Neuron (in vitro differentiated cells): Measurements from ENCODE around the gene MIXL1.
"Not testable (repeated sequence)": the region's sequence is repeated elsewhere in the genome, so short reads cannot be mapped to it uniquely, and the experiment has no call there.

Experiments used
- H2AFZ ChIP-seq: one replicate; pipeline ENCODE4 v1.6.1; 2013; ENCODE audit warnings: low read depth, mild to moderate bottlenecking, inconsistent platforms, low read length, moderate library complexity
- H3K27me3 ChIP-seq: one replicate; pipeline ENCODE4 v1.6.1; 2013; ENCODE audit warnings: low read length; ENCODE audit not compliant: insufficient read depth
- H3K36me3 ChIP-seq: one replicate; pipeline ENCODE4 v1.6.1; 2013; ENCODE audit warnings: low read length; ENCODE audit not compliant: insufficient read depth
- H3K4me1 ChIP-seq: one replicate; pipeline ENCODE4 v1.6.1; 2013; ENCODE audit warnings: low read length; ENCODE audit not compliant: insufficient read depth
- H3K4me3 ChIP-seq: 2 replicates; pipeline ENCODE4 v1.5.1; 2013; ENCODE audit warnings: mild to moderate bottlenecking, low read length, moderate library complexity
- H3K9me3 ChIP-seq: one replicate; pipeline ENCODE4 v1.6.1; 2013; ENCODE audit warnings: low read length

Gene MIXL1

GRCh38 chr1:226223157-226223785 lies at the start of gene MIXL1:
Gene MIXL1 (plus strand): TSS chr1:226223664. CDS start chr1:226223682, 18 bp downstream.
- no peaks in the 10 kb centered on the region for H3K9me3 ChIP-seq
- no peaks in the 10 kb centered on the region for H3K36me3 ChIP-seq
- H3K27me3 ChIP-seq, result peaks cover 31% of the 10 kb centered on the region
- peak within 1 kb of the TSS; percentile 50 for H3K4me3 ChIP-seq
- H3K4me1 ChIP-seq, result no peaks in the 10 kb centered on the region
- peak within 1 kb of the TSS; percentile 39 for H2AFZ ChIP-seq

DNA sequence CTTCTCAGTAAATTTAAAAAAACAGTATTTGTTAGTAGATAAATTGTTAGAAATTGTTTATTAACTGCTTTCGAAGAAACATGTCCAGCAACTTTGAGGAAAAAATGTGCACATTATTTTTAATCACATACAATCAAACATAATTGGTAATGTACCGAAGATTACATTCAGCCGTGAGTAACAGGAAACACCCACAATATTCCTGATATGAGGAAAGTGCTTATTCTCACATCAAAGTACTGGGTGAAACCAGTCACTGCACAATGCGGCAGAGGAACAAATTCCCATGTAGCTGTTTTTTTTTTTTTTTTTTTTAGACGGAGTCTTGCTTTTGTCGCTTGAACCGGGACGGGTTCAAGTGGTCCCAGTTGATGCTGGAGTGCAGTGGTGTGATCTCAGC lies 46.6 kb upstream of the MIXL1 start:
- H3K27me3 ChIP-seq, result no peaks in the 10 kb centered on the region
- H3K4me3 ChIP-seq, result no peak overlapping the region
- H3K4me1 ChIP-seq, result peaks cover 3% of the 10 kb centered on the region
- peaks cover 20% of the 10 kb centered on the region for H3K36me3 ChIP-seq
- no peaks in the 10 kb centered on the region for H3K9me3 ChIP-seq
- H2AFZ ChIP-seq, result no peak overlapping the region

DNA sequence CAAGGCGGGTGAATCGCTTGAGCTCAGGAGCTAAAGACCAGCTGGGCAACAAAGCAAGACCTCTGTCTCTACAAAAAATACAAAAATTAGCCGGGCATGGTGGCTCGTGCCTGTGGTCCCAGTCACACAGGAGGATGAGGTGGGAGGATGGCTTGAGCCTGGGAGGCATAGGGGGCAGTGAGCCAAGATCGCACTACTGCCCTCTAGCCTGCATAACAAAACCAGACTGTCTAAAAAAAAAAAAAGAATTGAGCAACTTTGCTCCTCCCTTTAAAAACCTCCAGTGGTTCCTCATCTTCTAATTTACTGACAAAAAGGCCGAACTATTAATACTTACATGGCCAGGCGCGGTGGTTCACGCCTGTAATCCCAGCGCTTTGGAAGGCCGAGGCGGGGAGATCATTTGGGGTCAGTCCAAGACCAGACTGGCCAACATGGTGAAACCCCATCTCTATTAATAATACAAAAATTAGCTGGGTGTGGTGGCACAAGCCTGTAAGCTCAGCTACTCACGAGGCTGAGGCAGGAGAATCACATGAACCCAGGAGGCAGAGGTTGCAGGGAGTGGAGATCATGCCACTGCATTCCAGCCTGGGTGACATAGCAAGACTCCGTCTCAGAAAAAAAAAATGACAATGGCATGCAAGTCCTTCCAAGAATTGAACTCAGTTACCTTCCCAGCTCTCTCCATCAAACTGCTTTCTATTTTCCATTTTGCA lies 41.3 kb upstream of the MIXL1 start:
- Histone ChIP-seq H2AFZ (no peak overlapping the region), H3K27me3 (no peaks in the 10 kb centered on the region), H3K4me3 (no peak overlapping the region), H3K4me1 (peaks cover 17% of the 10 kb centered on the region), H3K36me3 (peaks cover 28% of the 10 kb centered on the region), H3K9me3 (no peaks in the 10 kb centered on the region)

GRCh38 chr1:226185141-226186036 lies 38.1 kb upstream of the MIXL1 start:
- peak overlapping the region; percentile 96 for H2AFZ ChIP-seq
- H3K9me3 ChIP-seq, result no peaks in the 10 kb centered on the region
- peaks cover 24% of the 10 kb centered on the region for H3K36me3 ChIP-seq
- peak overlapping the region; percentile 85 for H3K4me3 ChIP-seq
- H3K4me1 ChIP-seq, result peaks cover 21% of the 10 kb centered on the region
- no peaks in the 10 kb centered on the region for H3K27me3 ChIP-seq

DNA sequence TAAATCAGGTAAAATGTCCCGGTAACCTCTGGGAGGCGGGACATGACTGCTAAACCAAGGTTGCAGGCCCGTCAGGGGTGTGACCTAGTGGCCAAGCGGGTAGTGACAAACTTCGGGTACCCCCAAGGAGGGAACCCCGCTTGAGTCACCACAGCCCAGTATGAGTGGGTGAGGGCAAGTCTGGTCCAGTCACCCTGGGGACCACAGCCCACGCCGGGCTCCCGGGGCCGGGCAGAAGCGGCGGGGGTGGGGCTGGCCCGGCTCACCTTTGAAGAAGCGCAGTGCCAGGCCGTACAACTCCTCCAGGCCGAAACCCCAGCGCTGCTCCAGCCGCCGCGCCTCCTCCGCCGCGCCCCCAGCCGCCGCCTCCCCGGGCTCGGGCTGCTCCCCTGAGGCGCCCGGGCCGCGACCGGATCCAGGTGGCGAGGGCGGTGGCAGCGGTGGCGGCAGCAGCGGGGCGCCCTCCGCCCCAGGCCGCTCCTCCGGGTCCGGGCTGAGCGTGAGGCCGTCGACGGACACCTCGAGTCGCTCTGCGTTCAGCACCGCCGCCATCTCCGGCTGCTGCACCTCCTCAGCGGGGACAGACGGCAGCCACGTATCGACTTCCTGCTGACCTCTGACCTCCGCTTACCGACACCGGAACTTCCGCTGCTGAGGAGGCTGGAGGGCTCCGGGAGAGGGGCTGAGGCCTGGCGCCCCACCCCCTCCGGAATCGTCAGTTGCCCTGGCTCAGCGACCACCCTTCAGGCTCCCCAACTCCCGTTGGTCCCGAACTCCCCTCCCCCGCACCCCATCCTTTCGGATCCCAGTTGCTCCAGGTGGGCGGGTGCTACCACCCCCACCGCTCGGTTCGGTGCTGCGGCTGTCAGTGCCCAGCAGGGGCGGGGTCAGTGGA lies 37.1 kb upstream of the MIXL1 start, which contains the start of gene ACBD3:
Gene ACBD3, minus strand, starts transcription at position 618 of the 895 bp plus-strand sequence. Its CDS starts 66 bp downstream, at position 552.
- H3K27me3 ChIP-seq, result no peaks in the 10 kb centered on the region
- H2AFZ ChIP-seq, result peak within 1 kb of the TSS; percentile 96
- H3K36me3 ChIP-seq, result peaks cover 18% of the 10 kb centered on the region
- peaks cover 21% of the 10 kb centered on the region for H3K4me1 ChIP-seq
- H3K9me3 ChIP-seq, result no peaks in the 10 kb centered on the region
- H3K4me3 ChIP-seq, result peak within 1 kb of the TSS; percentile 85

DNA sequence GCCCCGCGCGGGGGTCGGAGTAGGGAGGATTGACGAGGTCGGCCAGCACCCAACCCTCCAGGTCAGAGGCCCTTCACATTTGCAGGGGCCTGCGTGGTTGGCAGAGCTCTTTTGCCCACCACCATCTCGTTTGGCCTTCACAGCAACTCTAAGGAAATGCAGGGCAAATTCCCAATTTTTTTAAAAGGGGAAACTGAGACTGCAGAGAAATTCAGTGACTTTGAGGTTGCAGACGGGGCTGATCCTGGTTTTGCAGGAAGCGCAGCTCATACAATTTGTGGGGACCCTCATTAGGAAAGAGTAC lies 36.5 kb upstream of the MIXL1 start:
- peak overlapping the region; percentile 85 for H3K4me3 ChIP-seq
- H3K36me3 ChIP-seq, result peaks cover 13% of the 10 kb centered on the region
- peaks cover 21% of the 10 kb centered on the region for H3K4me1 ChIP-seq
- peak overlapping the region; percentile 96 for H2AFZ ChIP-seq
- no peaks in the 10 kb centered on the region for H3K9me3 ChIP-seq
- no peaks in the 10 kb centered on the region for H3K27me3 ChIP-seq

DNA sequence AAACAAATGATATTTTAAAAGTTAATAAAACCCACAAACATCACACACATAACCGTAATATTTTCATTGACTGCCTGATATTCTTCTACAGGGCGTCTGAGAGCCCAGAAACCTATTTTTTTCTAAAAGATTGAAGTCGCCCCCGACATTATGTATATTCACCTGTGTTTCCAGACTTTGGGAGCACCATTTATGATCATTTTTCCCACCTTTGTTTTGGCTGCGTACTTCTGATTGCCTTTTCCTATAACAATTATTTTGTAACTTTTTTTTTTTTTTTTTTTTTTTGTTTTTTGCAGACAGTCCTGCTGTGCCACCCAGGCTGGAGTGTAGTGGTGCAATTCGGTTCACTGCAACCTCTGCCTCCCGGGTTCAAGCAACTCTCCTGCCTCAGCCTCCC lies 36.1 kb upstream of the MIXL1 start:
- H2AFZ ChIP-seq, result peak overlapping the region; percentile 96
- peaks cover 21% of the 10 kb centered on the region for H3K4me1 ChIP-seq
- no peaks in the 10 kb centered on the region for H3K27me3 ChIP-seq
- H3K36me3 ChIP-seq, result peaks cover 11% of the 10 kb centered on the region
- H3K9me3 ChIP-seq, result no peaks in the 10 kb centered on the region
- peak overlapping the region; percentile 85 for H3K4me3 ChIP-seq

DNA sequence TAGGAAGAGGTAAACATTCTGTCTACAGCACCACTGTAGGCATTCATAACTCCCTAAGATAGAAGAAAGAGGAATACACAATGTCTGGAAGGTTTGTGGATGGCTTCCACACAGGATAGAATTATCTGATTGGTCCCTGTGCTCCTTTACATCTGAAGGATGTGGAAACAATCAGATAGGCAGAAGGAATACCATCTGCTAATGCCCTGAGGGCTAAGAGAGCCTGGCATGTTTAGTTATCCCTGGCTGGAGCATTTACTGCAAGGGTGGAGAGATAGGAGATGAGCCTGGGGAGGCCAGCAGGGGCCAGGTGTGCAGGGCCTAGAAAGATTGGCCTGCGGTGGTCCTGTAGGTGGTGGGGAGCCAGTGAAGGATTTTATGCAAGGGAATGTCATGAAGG lies 28.3 kb upstream of the MIXL1 start:
- Histone ChIP-seq H3K27me3 (no peaks in the 10 kb centered on the region), H3K9me3 (no peaks in the 10 kb centered on the region), H3K4me3 (no peak overlapping the region), H3K36me3 (no peaks in the 10 kb centered on the region), H3K4me1 (no peaks in the 10 kb centered on the region), H2AFZ (no peak overlapping the region)

DNA sequence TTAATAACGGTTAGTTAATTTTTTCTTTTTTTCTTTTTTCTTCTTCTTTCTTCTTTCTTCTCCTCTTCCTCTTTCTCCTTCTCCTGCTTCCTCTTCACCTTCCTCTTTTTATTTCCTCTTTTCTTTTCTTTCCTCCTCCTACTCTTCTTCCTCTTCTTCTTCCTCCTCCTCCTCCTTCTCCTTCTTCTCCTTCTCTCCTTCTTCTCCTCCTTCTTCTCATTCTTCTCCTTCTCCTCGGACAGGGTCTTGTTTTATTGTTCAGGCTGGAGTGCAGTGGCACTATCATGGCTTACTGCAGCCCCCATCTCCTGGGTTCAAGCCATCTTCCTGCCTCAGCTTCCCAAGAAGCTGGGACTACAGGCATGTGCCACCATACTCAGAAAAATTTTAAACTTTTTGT lies 23.5 kb upstream of the MIXL1 start:
- H3K9me3 ChIP-seq, result no peaks in the 10 kb centered on the region
- no peak overlapping the region for H2AFZ ChIP-seq
- no peaks in the 10 kb centered on the region for H3K36me3 ChIP-seq
- no peaks in the 10 kb centered on the region for H3K4me1 ChIP-seq
- H3K27me3 ChIP-seq, result no peaks in the 10 kb centered on the region
- H3K4me3 ChIP-seq, result no peak overlapping the region

DNA sequence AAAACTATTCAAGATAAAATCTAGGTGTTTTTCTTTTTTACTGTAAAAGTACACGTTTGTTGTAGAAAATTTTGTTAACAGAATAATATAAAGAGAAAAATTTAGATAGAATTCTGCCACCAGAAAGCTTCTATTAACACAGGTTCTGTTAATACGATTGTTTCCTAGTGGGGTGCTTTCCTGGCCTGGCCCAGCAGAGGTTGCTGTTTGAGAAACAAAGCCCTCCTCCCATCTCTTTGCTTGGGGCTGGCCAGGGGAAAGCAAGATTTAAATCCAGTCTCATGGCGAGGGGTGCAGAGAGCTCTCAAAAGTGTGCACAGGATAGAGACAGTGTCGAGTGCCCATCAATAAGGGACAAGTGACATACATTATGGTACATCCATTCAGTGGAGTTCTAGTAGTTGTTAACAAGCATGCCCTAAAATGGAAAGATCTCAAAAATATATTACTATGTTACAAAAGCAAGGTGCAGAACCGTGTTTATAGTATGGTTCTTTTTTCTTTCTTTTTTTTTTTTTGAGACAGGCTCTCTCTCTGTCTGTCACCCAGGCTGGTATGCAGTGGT lies 22.4 kb upstream of the MIXL1 start:
- Histone ChIP-seq H3K27me3 (no peaks in the 10 kb centered on the region), H3K36me3 (no peaks in the 10 kb centered on the region), H2AFZ (no peak overlapping the region), H3K4me3 (no peak overlapping the region), H3K4me1 (no peaks in the 10 kb centered on the region), H3K9me3 (no peaks in the 10 kb centered on the region)

GRCh38 chr1:226202246-226202645 lies 21.2 kb upstream of the MIXL1 start:
- Histone ChIP-seq H3K27me3 (no peaks in the 10 kb centered on the region), H3K9me3 (no peaks in the 10 kb centered on the region), H2AFZ (no peak overlapping the region), H3K4me3 (no peak overlapping the region), H3K36me3 (no peaks in the 10 kb centered on the region), H3K4me1 (no peaks in the 10 kb centered on the region)

GRCh38 chr1:226202666-226203065 lies 20.8 kb upstream of the MIXL1 start:
- not testable (repeated sequence) for H3K27me3 ChIP-seq, H3K4me1 ChIP-seq

More at GRCh38 chr1:226202666-226203065, 20.8 kb upstream of the MIXL1 start:
- not testable (repeated sequence) for H3K36me3 ChIP-seq, H3K4me3 ChIP-seq, H3K9me3 ChIP-seq, H2AFZ ChIP-seq
